Astrocyte (in vitro differentiated cells and primary cell): ENCODE data around the gene PLEKHA5. TPM values are rescaled to one million over a fixed set of nuclear protein-coding genes. Genes with fewer than 3 reads are reported as not detected.
A peak's percentile ranks its signal among the peaks of the same experiment; 100 is the strongest.

ENCODE experiments used
- DNase-seq: peaks from one replicate; pipeline ENCODE4 v3.0.0-alpha.2; 2010; ENCODE audit warnings: low read depth
- FAIRE-seq: peaks from 2 replicates; lab custom pipeline; 2011; peaks lifted over from hg19 to GRCh38; lab: Jason Lieb, UNC
- H2AFZ ChIP-seq: 2 replicates; pipeline ENCODE4 v1.6.0; 2012; ENCODE audit warnings: low read depth, low read length, inconsistent platforms
- H3K27ac ChIP-seq: 2 replicates; pipeline ENCODE4 v1.5.1; 2011; ENCODE audit warnings: low read depth, low read length, inconsistent platforms
- H3K27me3 ChIP-seq: 2 replicates; pipeline ENCODE4 v1.6.0; 2011; ENCODE audit warnings: low read length, inconsistent platforms; ENCODE audit not compliant: insufficient read depth
- H3K36me3 ChIP-seq: 2 replicates; pipeline ENCODE4 v1.5.1; 2011; ENCODE audit warnings: low read length, inconsistent platforms; ENCODE audit not compliant: insufficient read depth
- H3K4me1 ChIP-seq: 2 replicates; pipeline ENCODE4 v1.5.1; 2011; ENCODE audit warnings: low read length, inconsistent platforms; ENCODE audit not compliant: insufficient read depth
- H3K4me2 ChIP-seq: 2 replicates; pipeline ENCODE4 v1.6.0; 2012; ENCODE audit warnings: low read length, inconsistent platforms
- H3K4me3 ChIP-seq: 2 replicates; pipeline ENCODE4 v1.5.1; 2011; ENCODE audit warnings: low read depth, mild to moderate bottlenecking, low read length, inconsistent platforms; ENCODE audit not compliant: insufficient read depth
- H3K79me2 ChIP-seq: 2 replicates; pipeline ENCODE4 v1.6.0; 2012; ENCODE audit warnings: mild to moderate bottlenecking, low read length, inconsistent platforms; ENCODE audit not compliant: insufficient read depth
- H3K9ac ChIP-seq: 2 replicates; pipeline ENCODE4 v1.6.0; 2012; ENCODE audit warnings: mild to moderate bottlenecking, low read length, inconsistent platforms
- H3K9me3 ChIP-seq: 2 replicates; pipeline ENCODE4 v1.5.1; 2012; ENCODE audit warnings: low read depth, mild to moderate bottlenecking, low read length, inconsistent platforms; ENCODE audit not compliant: insufficient read depth
- H4K20me1 ChIP-seq: 2 replicates; pipeline ENCODE4 v1.6.0; 2012; ENCODE audit warnings: low read length, inconsistent platforms; ENCODE audit not compliant: insufficient read depth
- H3K27ac Mint-ChIP-seq: one replicate; pipeline ENCODE4 v1.8.0; 2021; ENCODE audit warnings: mild to moderate bottlenecking, mixed read lengths; ENCODE audit not compliant: unreplicated experiment
- H3K27me3 Mint-ChIP-seq: one replicate; pipeline ENCODE4 v1.8.0; 2021; ENCODE audit warnings: low read depth, mixed read lengths; ENCODE audit not compliant: unreplicated experiment
- H3K36me3 Mint-ChIP-seq: one replicate; pipeline ENCODE4 v1.8.0; 2021; ENCODE audit warnings: low read depth, mixed read lengths; ENCODE audit not compliant: unreplicated experiment
- H3K4me1 Mint-ChIP-seq: one replicate; pipeline ENCODE4 v1.8.0; 2021; ENCODE audit warnings: low read depth, mixed read lengths; ENCODE audit not compliant: unreplicated experiment
- H3K4me3 Mint-ChIP-seq: one replicate; pipeline ENCODE4 v1.8.0; 2021; ENCODE audit warnings: mild to moderate bottlenecking, moderate library complexity, mixed read lengths; ENCODE audit not compliant: unreplicated experiment
- H3K9me3 Mint-ChIP-seq: one replicate; pipeline ENCODE4 v1.8.0; 2021; ENCODE audit warnings: mild to moderate bottlenecking, mixed read lengths; ENCODE audit not compliant: unreplicated experiment
- EZH2 ChIP-seq: IDR thresholded peaks from 2 replicates; pipeline ENCODE4 v1.6.1; 2012; ENCODE audit warnings: mild to moderate bottlenecking, low read length, inconsistent platforms; ENCODE audit not compliant: insufficient read depth
- total RNA-seq: library from RNA; stranded (reverse); gene quantifications from 2 replicates; pipeline ENCODE4 v1.2.1, GENCODE V29; 2021
- TF ChIP-seq, protein P1 (sequence below): IDR thresholded peaks from 2 replicates; pipeline ENCODE4 v1.5.1; 2011; ENCODE audit warnings: low read depth, mild to moderate bottlenecking, inconsistent platforms, low read length, moderate library complexity; ENCODE audit not compliant: insufficient read depth

The PLEKHA5 gene
- total RNA-seq, 1 donor from 2014 or later = 38.9 TPM

DNA sequence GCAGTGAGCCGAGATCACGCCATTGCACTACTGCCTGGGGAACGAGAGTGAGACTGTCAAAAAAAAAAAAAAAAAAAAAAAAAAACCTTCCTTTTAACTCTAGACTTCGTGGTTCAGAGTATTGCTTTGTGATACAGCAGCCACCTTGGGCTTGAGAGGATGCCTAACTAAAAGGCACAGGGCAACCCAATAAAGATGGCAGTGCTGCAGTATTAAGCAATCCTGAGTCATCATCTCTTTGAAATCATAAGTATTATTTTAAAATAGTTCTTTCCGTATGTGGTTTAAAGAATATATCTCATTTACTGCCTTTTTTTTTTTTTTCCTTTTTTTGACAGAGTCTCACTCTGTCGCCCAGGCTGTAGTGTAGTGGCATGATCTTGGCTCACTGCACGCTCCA lies 116.1 kb downstream of the PLEKHA5 start:
- DNase-seq (no peak), FAIRE-seq (no peak)
- peaks cover 2% of the 10 kb centered on the region for H3K36me3 Mint-ChIP-seq
- H3K9me3 Mint-ChIP-seq = no peaks in the 10 kb centered on the region
- H3K4me1 ChIP-seq = no peaks in the 10 kb centered on the region
- H3K27me3 Mint-ChIP-seq = no peaks in the 10 kb centered on the region
- peaks cover 4% of the 10 kb centered on the region for H4K20me1 ChIP-seq
- peaks cover 17% of the 10 kb centered on the region for H3K79me2 ChIP-seq
- no peak for TF ChIP-seq EZH2
- TF ChIP-seq, protein P1, sequence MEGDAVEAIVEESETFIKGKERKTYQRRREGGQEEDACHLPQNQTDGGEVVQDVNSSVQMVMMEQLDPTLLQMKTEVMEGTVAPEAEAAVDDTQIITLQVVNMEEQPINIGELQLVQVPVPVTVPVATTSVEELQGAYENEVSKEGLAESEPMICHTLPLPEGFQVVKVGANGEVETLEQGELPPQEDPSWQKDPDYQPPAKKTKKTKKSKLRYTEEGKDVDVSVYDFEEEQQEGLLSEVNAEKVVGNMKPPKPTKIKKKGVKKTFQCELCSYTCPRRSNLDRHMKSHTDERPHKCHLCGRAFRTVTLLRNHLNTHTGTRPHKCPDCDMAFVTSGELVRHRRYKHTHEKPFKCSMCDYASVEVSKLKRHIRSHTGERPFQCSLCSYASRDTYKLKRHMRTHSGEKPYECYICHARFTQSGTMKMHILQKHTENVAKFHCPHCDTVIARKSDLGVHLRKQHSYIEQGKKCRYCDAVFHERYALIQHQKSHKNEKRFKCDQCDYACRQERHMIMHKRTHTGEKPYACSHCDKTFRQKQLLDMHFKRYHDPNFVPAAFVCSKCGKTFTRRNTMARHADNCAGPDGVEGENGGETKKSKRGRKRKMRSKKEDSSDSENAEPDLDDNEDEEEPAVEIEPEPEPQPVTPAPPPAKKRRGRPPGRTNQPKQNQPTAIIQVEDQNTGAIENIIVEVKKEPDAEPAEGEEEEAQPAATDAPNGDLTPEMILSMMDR = no peak
- H3K27ac Mint-ChIP-seq = no peak overlapping the region
- H3K4me1 Mint-ChIP-seq = peaks cover 10% of the 10 kb centered on the region
- H3K27me3 ChIP-seq = no peaks in the 10 kb centered on the region
- H3K4me2 ChIP-seq = no peak overlapping the region
- no peak overlapping the region for H2AFZ ChIP-seq
- H3K4me3 Mint-ChIP-seq = no peak overlapping the region
- no peaks in the 10 kb centered on the region for H3K9me3 ChIP-seq
- no peak overlapping the region for H3K4me3 ChIP-seq
- no peak overlapping the region for H3K27ac ChIP-seq
- no peak overlapping the region for H3K9ac ChIP-seq
- no peaks in the 10 kb centered on the region for H3K36me3 ChIP-seq

GRCh38 chr12:19246933-19247332 lies 117.4 kb downstream of the PLEKHA5 start:
- Histone ChIP-seq H3K4me1 (no peaks in the 10 kb centered on the region), H3K9me3 (no peaks in the 10 kb centered on the region), H4K20me1 (peaks cover 4% of the 10 kb centered on the region), H3K27ac (no peak overlapping the region), H2AFZ (no peak overlapping the region), H3K36me3 (no peaks in the 10 kb centered on the region), H3K4me3 (no peak overlapping the region), H3K79me2 (peaks cover 15% of the 10 kb centered on the region), H3K27me3 (no peaks in the 10 kb centered on the region), H3K9ac (no peak overlapping the region), H3K4me2 (no peak overlapping the region)
- Mint-ChIP-seq H3K4me3 (no peak overlapping the region), H3K4me1 (peaks cover 11% of the 10 kb centered on the region), H3K36me3 (peaks cover 2% of the 10 kb centered on the region), H3K27me3 (no peaks in the 10 kb centered on the region), H3K9me3 (no peaks in the 10 kb centered on the region), H3K27ac (no peak overlapping the region)
- FAIRE-seq = no peak
- no peak for DNase-seq
- TF ChIP-seq, protein P1 = no peak
- TF ChIP-seq EZH2 = no peak

DNA sequence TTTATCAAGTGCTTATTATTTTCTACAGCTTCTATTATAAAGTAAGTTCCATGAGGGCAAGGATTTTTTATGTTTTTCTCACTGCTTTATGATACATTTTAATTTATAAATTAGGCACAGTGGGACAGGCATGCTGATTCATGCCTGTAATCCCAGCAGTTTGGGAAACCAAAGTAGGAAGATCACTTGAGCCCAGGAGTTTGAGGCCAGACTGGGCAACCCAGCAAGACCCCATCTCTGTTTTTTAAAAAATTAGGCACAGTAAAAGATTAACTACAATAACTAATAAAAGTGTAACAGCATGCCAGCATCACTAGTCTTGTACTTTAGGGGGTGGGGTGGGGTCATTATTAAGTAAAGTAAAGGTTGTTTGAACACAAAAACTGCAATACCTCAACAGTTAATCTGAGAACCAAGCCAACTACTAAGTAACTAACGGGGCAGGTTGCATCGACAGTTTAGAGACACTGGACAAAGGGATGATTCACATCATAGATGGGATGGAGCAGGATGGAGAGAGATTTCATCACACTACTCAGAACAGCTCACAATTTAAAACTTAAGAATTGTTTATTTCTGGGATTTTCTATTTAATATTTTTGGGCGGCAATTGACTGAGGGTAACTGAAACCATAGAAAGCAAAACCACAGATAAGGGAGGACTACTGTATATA lies 119.5 kb downstream of the PLEKHA5 start:
- Histone ChIP-seq H3K27ac (no peak overlapping the region), H3K4me3 (no peak overlapping the region), H3K36me3 (no peaks in the 10 kb centered on the region), H3K9ac (no peak overlapping the region), H3K27me3 (no peaks in the 10 kb centered on the region), H3K4me1 (no peaks in the 10 kb centered on the region), H3K79me2 (peaks cover 10% of the 10 kb centered on the region), H4K20me1 (no peaks in the 10 kb centered on the region), H3K4me2 (no peak overlapping the region), H3K9me3 (no peaks in the 10 kb centered on the region), H2AFZ (no peak overlapping the region)
- peaks cover 4% of the 10 kb centered on the region for H3K4me1 Mint-ChIP-seq
- DNase-seq (no peak), FAIRE-seq (no peak)
- TF ChIP-seq, protein P1 = no peak
- no peaks in the 10 kb centered on the region for H3K27me3 Mint-ChIP-seq
- H3K9me3 Mint-ChIP-seq = no peaks in the 10 kb centered on the region
- no peak overlapping the region for H3K4me3 Mint-ChIP-seq
- H3K27ac Mint-ChIP-seq = peak overlapping the region; percentile 91
- peaks cover 2% of the 10 kb centered on the region for H3K36me3 Mint-ChIP-seq
